ENCODE results near the gene TSHR.
"Not testable (repeated sequence)": the region's sequence is repeated elsewhere in the genome, so short reads cannot be mapped to it uniquely, and the experiment has no call there.

- TF ChIP-seq CTCF, POLR2AphosphoS5 (IDR thresholded peaks at IDR 0.05): not testable (repeated sequence)
Measured at GRCh38 chr14:80912013-80912412, 43.4 kb upstream of the TSHR start.

All from sigmoid colon (tissue), 4 donors.